ENCODE results near the gene ZNF362. TPM values are rescaled to one million over a fixed set of nuclear protein-coding genes. Genes with fewer than 3 reads are reported as not detected.
"Not testable (repeated sequence)": the region's sequence is repeated elsewhere in the genome, so short reads cannot be mapped to it uniquely, and the experiment has no call there.

The ZNF362 gene
- total RNA-seq, 1 experiment from 2014 or later = 1.2 TPM

GRCh38 chr1:33305816-33306652 is 49.7 kb downstream of the ZNF362 start:
- no peak for DNase-seq (ENCODE audit: low spot score)

- DNase-seq (ENCODE audit: low spot score) = no peak
Observed at GRCh38 chr1:33306653-33307493, 50.6 kb downstream of the ZNF362 start.

- no peak for DNase-seq (ENCODE audit: low spot score)
Observed at GRCh38 chr1:33307494-33307864, 51.2 kb downstream of the ZNF362 start.

GRCh38 chr1:33309351-33309750 is 53.1 kb downstream of the ZNF362 start:
- DNase-seq (ENCODE audit: low spot score) = not testable (repeated sequence)

- DNase-seq (ENCODE audit: low spot score) = no peak
Observed at GRCh38 chr1:33310702-33311101, 54.4 kb downstream of the ZNF362 start.

GRCh38 chr1:33311706-33312412 is 55.6 kb downstream of the ZNF362 start:
- DNase-seq (ENCODE audit: low spot score) = no peak

- DNase-seq (ENCODE audit: low spot score) = no peak
Observed at GRCh38 chr1:33312413-33312749, 56.1 kb downstream of the ZNF362 start.

GRCh38 chr1:33314416-33314815 is 58.1 kb downstream of the ZNF362 start:
- DNase-seq (ENCODE audit: low spot score) = no peak

- DNase-seq (ENCODE audit: low spot score) = no peak
Observed at GRCh38 chr1:33316601-33317000, 60.3 kb downstream of the ZNF362 start.

GRCh38 chr1:33317354-33317753 is 61.1 kb downstream of the ZNF362 start:
- no peak for DNase-seq (ENCODE audit: low spot score)

- no peak for DNase-seq (ENCODE audit: low spot score)
Observed at GRCh38 chr1:33317946-33318345, 61.7 kb downstream of the ZNF362 start.

- no peak for DNase-seq (ENCODE audit: low spot score)
Observed at GRCh38 chr1:33319186-33319948, 63.1 kb downstream of the ZNF362 start.

GRCh38 chr1:33319949-33320618 is 63.8 kb downstream of the ZNF362 start:
- no peak for DNase-seq (ENCODE audit: low spot score)

- no peak for DNase-seq (ENCODE audit: low spot score)
Observed at GRCh38 chr1:33320619-33321165, 64.4 kb downstream of the ZNF362 start, which contains the start of gene A3GALT2. A3GALT2 (minus strand) TSS chr1:33321098; CDS start chr1:33321098, 0 bp downstream.

- DNase-seq (ENCODE audit: low spot score) = no peak
Observed at GRCh38 chr1:33321178-33321577, 64.9 kb downstream of the ZNF362 start.

- DNase-seq (ENCODE audit: low spot score) = no peak
Observed at GRCh38 chr1:33322109-33322508, 65.8 kb downstream of the ZNF362 start.

GRCh38 chr1:33322870-33323585 is 66.7 kb downstream of the ZNF362 start:
- no peak for DNase-seq (ENCODE audit: low spot score)

GRCh38 chr1:33323663-33324477 is 67.6 kb downstream of the ZNF362 start:
- DNase-seq (ENCODE audit: low spot score) = no peak
